Stimulated activated naive CD8-positive, alpha-beta T cell treated with anti-CD3 and anti-CD28 coated beads, Interleukin-15, Interleukin-2, amounts not matched to agents 100 ng/mL and 50 ng/mL, for 24 hours (primary cell): ENCODE results near the gene WSCD2.

Experiments
- H3K27ac Mint-ChIP-seq: one replicate; pipeline ENCODE4 v1.8.0; 2021; ENCODE audit warnings: mild to moderate bottlenecking, mixed read lengths
- H3K27me3 Mint-ChIP-seq: one replicate; pipeline ENCODE4 v1.8.0; 2021; ENCODE audit warnings: mixed read lengths
- H3K36me3 Mint-ChIP-seq: one replicate; pipeline ENCODE4 v1.8.0; 2021; ENCODE audit warnings: low read depth, mixed read lengths
- H3K4me1 Mint-ChIP-seq: one replicate; pipeline ENCODE4 v1.8.0; 2021; ENCODE audit warnings: low read depth, mixed read lengths
- H3K4me3 Mint-ChIP-seq: one replicate; pipeline ENCODE4 v1.8.0; 2021; ENCODE audit warnings: mild to moderate bottlenecking, mixed read lengths
- H3K9me3 Mint-ChIP-seq: one replicate; pipeline ENCODE4 v1.8.0; 2021; ENCODE audit warnings: mixed read lengths

The WSCD2 gene

GRCh38 chr12:108117902-108118301, 11.2 kb upstream of the WSCD2 start:
- Mint-ChIP-seq H3K4me1 (no peaks in the 10 kb centered on the region), H3K36me3 (no peaks in the 10 kb centered on the region), H3K27me3 (peaks cover 24% of the 10 kb centered on the region), H3K4me3 (no peak overlapping the region), H3K9me3 (no peaks in the 10 kb centered on the region), H3K27ac (no peak overlapping the region)

DNA sequence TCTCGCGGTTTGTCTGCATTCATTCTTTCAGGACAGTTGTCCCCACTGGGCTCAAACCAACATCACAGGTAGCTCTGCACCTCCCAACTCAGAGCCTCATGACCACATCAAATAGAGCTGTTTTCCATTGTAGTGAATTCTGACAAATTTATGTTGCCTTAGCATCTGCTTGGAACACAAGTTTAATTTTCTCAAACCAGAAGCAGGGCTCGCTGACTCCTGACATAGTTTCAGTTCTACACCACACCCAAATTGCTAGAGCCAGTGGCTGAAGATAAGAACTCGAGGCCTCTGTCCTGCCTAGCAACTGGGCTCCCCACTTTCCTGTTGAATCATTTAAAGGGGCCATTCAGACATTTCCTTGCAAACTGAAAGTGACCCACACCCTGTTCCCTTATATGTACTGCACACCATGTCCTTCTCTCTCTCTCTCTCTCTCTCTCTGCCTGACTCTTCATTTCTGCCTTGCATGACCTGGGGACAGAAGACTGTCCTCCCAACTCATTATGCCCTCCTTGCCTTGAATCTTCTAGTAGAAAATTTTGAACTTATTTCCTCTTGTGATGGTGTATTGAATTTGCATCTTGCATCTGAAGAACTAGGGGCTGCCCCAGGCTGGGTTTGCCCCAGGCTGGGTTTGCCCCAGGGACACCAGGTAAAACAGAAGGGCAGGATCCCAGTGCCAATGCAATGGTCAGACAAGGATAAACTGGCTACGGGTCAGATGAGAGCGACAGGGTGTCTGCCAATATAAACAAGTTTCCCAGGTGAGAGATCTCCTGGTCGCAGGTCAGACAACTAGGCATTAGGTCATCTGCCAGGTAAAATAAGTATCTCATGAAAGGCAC, 9.7 kb upstream of the WSCD2 start:
- H3K36me3 Mint-ChIP-seq: no peaks in the 10 kb centered on the region
- no peaks in the 10 kb centered on the region for H3K9me3 Mint-ChIP-seq
- H3K27ac Mint-ChIP-seq: no peak overlapping the region
- H3K4me3 Mint-ChIP-seq: no peak overlapping the region
- H3K27me3 Mint-ChIP-seq: peaks cover 30% of the 10 kb centered on the region
- H3K4me1 Mint-ChIP-seq: no peaks in the 10 kb centered on the region

GRCh38 chr12:108119974-108120862, 8.9 kb upstream of the WSCD2 start:
- peaks cover 30% of the 10 kb centered on the region for H3K27me3 Mint-ChIP-seq
- H3K36me3 Mint-ChIP-seq: no peaks in the 10 kb centered on the region
- no peaks in the 10 kb centered on the region for H3K9me3 Mint-ChIP-seq
- no peak overlapping the region for H3K27ac Mint-ChIP-seq
- no peaks in the 10 kb centered on the region for H3K4me1 Mint-ChIP-seq
- no peak overlapping the region for H3K4me3 Mint-ChIP-seq

GRCh38 chr12:108120863-108121165, 8.3 kb upstream of the WSCD2 start:
- Mint-ChIP-seq H3K9me3 (no peaks in the 10 kb centered on the region), H3K4me1 (no peaks in the 10 kb centered on the region), H3K4me3 (no peak overlapping the region), H3K36me3 (no peaks in the 10 kb centered on the region), H3K27ac (no peak overlapping the region), H3K27me3 (peaks cover 27% of the 10 kb centered on the region)

DNA sequence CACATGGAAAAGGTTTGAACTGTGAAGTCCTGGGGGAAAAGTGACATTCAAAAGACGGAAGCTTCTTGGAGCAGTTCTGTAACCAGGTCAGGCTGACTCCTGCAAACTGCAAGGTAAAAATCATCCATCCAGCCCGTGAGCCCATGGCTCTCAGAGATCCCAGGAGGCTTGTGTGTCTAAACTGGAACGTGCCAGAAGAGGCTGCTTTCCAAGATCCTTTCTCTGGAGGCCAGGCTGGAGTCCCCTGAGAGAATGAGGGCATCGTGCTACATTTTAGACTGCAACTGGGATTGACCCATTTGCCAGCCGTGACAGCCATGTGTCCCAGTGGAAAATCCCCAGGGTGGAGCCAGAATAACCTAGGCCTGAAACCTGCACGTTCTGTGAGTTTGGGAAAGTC, 7.8 kb upstream of the WSCD2 start:
- H3K4me1 Mint-ChIP-seq: no peaks in the 10 kb centered on the region
- no peaks in the 10 kb centered on the region for H3K36me3 Mint-ChIP-seq
- H3K9me3 Mint-ChIP-seq: no peaks in the 10 kb centered on the region
- H3K27me3 Mint-ChIP-seq: peaks cover 22% of the 10 kb centered on the region
- no peak overlapping the region for H3K4me3 Mint-ChIP-seq
- H3K27ac Mint-ChIP-seq: no peak overlapping the region

DNA sequence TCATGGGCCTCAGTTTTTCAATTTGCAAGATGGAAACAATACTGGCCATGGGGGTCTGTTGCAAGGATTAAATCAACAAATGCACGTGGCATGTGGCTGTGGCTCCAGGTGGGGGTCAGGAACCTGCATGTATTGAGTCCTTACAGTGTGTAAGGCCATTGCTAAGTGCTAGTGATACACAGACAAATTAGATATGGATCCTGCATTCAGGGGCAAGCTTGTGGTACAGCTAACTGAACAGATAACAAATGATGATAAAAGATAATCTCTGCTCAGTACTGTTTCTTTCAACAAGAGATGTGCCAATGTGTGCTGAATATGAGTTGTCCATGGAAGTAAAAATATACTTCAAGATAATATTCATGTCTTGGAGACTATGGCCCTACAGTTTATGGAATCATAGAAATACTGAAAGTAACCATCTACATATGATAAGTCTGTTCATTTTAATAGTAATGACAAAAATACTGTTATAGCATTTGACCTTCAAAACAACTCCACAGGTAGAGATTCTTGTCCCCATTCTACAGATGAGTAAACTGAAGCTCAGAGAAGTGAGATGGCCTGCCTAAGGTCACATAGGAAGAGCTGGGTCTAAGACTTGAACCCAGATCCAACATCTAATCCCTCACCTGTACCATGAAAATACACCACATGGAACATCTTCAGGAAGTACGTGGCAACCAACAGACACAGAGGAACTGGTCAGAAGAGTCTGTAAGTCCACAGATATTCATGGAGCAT, 7.2 kb upstream of the WSCD2 start:
- H3K27me3 Mint-ChIP-seq: peaks cover 22% of the 10 kb centered on the region
- H3K36me3 Mint-ChIP-seq: no peaks in the 10 kb centered on the region
- H3K4me1 Mint-ChIP-seq: no peaks in the 10 kb centered on the region
- no peaks in the 10 kb centered on the region for H3K9me3 Mint-ChIP-seq
- H3K4me3 Mint-ChIP-seq: no peak overlapping the region
- H3K27ac Mint-ChIP-seq: no peak overlapping the region

DNA sequence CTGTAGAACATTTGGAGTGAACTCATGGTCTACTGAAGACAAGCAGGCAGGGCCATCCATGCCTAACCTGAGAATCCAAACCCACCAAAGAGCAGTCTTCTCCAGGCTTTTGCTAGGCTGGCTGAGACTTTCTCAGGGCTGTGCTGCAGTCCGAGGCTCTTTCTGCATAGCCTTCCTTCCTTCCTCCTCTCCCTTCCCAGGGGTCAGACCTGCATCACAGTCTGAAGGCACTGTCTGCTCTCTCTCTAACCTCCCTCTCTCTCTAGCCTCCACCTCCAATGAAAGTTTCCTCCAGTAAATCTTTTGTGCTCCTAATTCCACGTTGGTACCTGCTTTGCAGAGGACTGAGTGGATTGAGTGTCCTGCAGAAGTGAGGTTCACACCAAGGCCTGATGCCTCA, 6.4 kb upstream of the WSCD2 start:
- H3K9me3 Mint-ChIP-seq: no peaks in the 10 kb centered on the region

DNA sequence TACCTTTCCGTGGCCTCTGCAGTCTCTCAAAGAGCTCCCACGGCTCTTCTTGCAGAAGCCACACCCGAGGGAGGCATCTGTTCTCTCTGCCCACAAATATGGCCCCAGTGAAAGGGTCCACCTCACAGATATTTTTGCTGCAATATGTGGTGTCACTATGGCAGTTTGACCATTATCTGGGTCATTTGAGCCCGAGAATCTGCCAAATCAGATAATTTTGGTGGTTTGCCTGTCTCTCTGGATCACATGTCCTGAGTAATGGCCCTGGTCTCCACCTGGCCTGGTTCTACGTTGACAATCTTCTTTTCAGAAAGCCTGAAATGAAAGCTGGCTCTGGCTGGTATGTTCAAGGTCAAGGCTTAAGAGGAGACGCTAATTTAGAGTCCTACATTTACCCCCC, 5.7 kb upstream of the WSCD2 start:
- Mint-ChIP-seq H3K27me3 (peaks cover 30% of the 10 kb centered on the region), H3K4me3 (no peak overlapping the region), H3K27ac (no peak overlapping the region), H3K9me3 (no peaks in the 10 kb centered on the region), H3K4me1 (no peaks in the 10 kb centered on the region), H3K36me3 (no peaks in the 10 kb centered on the region)

More for the DNA sequence above, 6.4 kb upstream of the WSCD2 start:
- Mint-ChIP-seq H3K4me1 (no peaks in the 10 kb centered on the region), H3K27ac (no peak overlapping the region), H3K36me3 (no peaks in the 10 kb centered on the region), H3K4me3 (no peak overlapping the region), H3K27me3 (peaks cover 28% of the 10 kb centered on the region)

DNA sequence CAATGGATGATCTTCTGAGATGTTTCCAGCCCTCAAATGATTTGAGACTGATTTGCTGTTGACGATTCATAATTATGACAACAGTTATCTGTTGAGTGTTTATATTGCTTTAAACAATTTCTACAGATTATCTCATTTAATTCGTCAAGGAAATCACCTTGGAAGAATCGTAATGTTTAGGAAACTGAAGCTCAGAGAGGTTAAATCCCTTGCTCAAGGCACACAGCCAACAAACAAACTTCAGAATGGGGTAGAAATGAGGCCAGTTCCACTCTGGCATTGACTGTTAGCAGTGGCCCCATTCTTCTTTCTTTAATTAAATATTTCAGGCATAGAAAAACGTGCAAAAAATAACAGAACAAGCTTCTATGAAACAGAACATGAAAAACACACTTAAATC, 4.0 kb upstream of the WSCD2 start:
- peaks cover 38% of the 10 kb centered on the region for H3K27me3 Mint-ChIP-seq
- no peak overlapping the region for H3K27ac Mint-ChIP-seq
- H3K4me3 Mint-ChIP-seq: no peak overlapping the region
- H3K4me1 Mint-ChIP-seq: peaks cover 3% of the 10 kb centered on the region
- H3K36me3 Mint-ChIP-seq: no peaks in the 10 kb centered on the region
- no peaks in the 10 kb centered on the region for H3K9me3 Mint-ChIP-seq

GRCh38 chr12:108126212-108126611, 2.9 kb upstream of the WSCD2 start:
- Mint-ChIP-seq H3K36me3 (no peaks in the 10 kb centered on the region), H3K9me3 (no peaks in the 10 kb centered on the region), H3K27me3 (peaks cover 40% of the 10 kb centered on the region), H3K27ac (no peak overlapping the region), H3K4me3 (no peak overlapping the region), H3K4me1 (peaks cover 3% of the 10 kb centered on the region)

DNA sequence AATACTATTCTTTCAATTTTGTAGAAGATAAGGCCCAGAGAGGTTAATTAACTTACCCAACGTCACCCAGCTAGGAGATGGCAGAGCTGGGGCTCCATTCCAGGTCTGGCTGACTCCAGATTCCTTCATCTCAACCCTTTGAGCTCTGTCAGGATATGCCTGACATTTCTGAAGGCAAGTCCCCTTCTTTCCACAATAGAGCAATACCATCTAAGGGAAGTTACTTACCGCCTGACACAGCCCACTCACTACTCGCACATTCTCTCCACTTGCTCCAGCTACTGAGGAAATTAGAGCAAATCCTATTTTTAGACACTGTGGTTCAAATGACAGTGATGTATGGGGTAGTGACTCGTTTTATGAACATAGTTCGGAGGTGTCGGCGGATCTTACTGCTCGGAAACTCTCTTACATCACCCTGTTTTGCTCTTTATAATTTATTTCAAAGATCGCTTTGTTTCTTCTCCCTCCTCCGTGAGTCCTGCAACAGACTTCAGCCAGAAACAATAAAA, 2.0 kb upstream of the WSCD2 start:
- H3K4me3 Mint-ChIP-seq: no peak overlapping the region
- peaks cover 45% of the 10 kb centered on the region for H3K27me3 Mint-ChIP-seq
- H3K36me3 Mint-ChIP-seq: no peaks in the 10 kb centered on the region
- H3K27ac Mint-ChIP-seq: no peak overlapping the region
- H3K4me1 Mint-ChIP-seq: peaks cover 3% of the 10 kb centered on the region
- H3K9me3 Mint-ChIP-seq: no peaks in the 10 kb centered on the region

GRCh38 chr12:108127654-108128053, 1.4 kb upstream of the WSCD2 start:
- H3K4me3 Mint-ChIP-seq: no peak overlapping the region
- no peak overlapping the region for H3K27ac Mint-ChIP-seq
- peaks cover 49% of the 10 kb centered on the region for H3K27me3 Mint-ChIP-seq
- H3K9me3 Mint-ChIP-seq: no peaks in the 10 kb centered on the region
- no peaks in the 10 kb centered on the region for H3K36me3 Mint-ChIP-seq
- peaks cover 3% of the 10 kb centered on the region for H3K4me1 Mint-ChIP-seq

DNA sequence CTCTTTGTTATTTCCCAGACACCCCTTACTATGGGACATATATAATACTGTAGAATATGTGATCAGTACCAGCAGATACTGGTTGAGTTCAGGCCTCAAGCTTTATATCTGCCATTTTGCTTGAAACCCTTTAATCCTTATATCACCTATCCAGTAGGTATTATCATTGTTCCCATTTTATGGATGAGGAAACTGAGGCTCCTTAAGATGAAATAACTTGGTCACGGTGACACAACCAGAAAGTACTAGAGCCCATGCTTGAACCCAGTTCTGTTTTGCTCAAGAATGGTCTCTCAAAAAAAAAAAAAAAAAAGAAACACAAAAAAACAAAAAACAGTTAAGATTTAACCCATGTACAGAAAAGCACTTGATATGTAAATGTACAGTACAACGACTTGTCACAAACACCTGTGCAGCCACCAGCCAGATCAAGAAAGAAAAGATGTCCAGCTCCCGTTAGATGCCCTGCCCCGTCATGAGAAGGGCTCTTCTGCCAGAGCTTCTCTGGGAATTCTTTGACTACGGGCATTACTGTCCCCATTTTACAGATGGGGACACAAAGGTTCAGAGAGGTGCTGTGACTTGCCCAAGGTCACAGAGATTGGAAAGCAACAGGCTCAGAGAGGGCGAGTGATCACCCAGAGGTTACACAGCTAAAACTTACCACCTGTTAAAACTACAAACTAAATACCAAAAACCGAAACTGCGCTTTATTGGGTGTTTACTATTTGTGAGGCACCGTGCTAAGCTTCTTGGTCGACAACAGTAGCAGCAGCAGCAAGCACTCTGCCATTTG, 669 bp upstream of the WSCD2 start:
- H3K27me3 Mint-ChIP-seq: peaks cover 55% of the 10 kb centered on the region
- no peak overlapping the region for H3K27ac Mint-ChIP-seq
- no peaks in the 10 kb centered on the region for H3K9me3 Mint-ChIP-seq
- H3K4me3 Mint-ChIP-seq: no peak overlapping the region
- no peaks in the 10 kb centered on the region for H3K36me3 Mint-ChIP-seq
- peaks cover 3% of the 10 kb centered on the region for H3K4me1 Mint-ChIP-seq

DNA sequence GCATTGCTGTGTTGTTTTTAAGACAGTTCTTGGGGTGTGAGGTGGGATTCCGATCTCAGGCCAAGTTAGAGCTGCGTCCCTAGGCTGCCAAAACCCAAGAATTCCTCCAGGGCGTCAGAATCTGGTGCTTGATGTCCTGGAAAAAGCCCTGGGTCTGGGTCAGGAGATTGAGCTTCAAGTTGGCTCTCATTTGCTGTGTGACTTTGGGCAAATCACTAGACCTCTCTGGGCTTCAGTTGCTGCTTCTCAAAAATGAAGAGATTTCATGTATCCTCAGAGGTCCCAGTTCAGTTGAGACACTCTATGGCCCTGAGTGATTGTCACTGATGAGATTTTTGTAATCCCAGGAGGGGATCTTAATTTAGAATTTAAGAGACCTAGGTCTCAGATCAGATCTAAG, 1.9 kb downstream of the WSCD2 start:
- Mint-ChIP-seq H3K4me1 (peaks cover 3% of the 10 kb centered on the region), H3K36me3 (no peaks in the 10 kb centered on the region), H3K27ac (no peak overlapping the region), H3K9me3 (no peaks in the 10 kb centered on the region), H3K4me3 (no peak overlapping the region), H3K27me3 (peaks cover 56% of the 10 kb centered on the region)
